Uterus (tissue), 2 donors: Measurements from ENCODE around the gene SYCP2L.
"Not testable (repeated sequence)": the region's sequence is repeated elsewhere in the genome, so short reads cannot be mapped to it uniquely, and the experiment has no call there.

Experiments
- CTCF ChIP-seq, 4 experiments: fragments of 200-600 bp in 2 of 4; fragments of 450-650 bp in 2 of 4; sonication (generic) in 2 of 4; IDR thresholded peaks; one replicate each; pipeline ENCODE4 v1.5.1; 2016 to 2019; ENCODE audit warnings: antibody characterized with exemption in 4 of 4, mild to moderate bottlenecking in 2 of 4, moderate library complexity in 1 of 4
- POLR2A ChIP-seq, 2 donors: fragments of 450-650 bp; IDR thresholded peaks; one replicate each; pipeline ENCODE4 v1.6.1; 2016; ENCODE audit warnings: antibody characterized with exemption in 2 of 2, mild to moderate bottlenecking in 1 of 2, moderate library complexity in 1 of 2

GRCh38 chr6:10863031-10863430 is 23.8 kb upstream of the SYCP2L start:
- not testable (repeated sequence) for TF ChIP-seq CTCF, POLR2A (IDR thresholded peaks at IDR 0.05)
